GM19455 (cell line): ENCODE data around the gene ZFP62.

Source experiments
- ATAC-seq: cut with Tn5 transposase; IDR thresholded peaks from one replicate; pipeline ENCODE4 v1.9.1; 2021; ENCODE audit not compliant: unreplicated experiment

The ZFP62 gene

DNA sequence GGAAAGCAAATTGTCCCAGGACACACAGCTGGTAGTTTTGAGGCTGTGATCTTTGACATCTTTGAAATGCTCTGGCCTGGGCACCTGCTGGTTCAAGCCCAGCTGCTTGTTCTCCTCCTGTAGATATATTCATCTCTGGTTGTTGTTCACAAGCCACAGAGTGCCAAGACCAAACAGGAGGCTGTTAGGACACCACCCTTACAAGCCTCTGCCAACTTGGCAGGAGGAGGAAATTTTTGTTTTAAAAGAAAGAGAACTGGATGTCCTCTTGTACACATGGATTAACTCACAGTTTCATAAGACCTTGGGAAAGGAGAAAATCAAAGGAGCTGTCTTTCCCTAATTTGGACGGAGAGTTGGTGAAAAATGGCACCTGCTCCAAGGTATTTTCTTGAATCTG, 8.5 kb upstream of the ZFP62 start:
- no peak for ATAC-seq

DNA sequence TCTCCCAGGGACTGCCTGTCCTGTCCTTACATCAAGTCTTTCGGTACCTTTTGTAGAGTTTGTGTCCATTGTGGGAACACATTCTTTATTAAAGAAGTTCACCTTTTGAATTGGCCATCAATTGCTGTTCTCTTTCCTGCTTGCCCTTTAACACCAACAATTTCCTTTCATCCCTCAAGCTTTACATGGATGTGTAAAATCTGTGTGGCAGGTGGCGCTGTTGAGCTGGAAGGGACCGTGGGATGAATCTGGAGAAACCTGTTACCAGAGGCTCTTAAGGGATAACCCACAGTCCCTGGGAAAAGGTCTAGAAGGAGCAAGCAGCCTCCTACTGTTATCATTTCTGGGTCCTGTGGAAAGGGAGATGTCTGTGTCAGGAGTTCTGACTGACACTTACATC, 7.9 kb upstream of the ZFP62 start:
- ATAC-seq, result no peak

DNA sequence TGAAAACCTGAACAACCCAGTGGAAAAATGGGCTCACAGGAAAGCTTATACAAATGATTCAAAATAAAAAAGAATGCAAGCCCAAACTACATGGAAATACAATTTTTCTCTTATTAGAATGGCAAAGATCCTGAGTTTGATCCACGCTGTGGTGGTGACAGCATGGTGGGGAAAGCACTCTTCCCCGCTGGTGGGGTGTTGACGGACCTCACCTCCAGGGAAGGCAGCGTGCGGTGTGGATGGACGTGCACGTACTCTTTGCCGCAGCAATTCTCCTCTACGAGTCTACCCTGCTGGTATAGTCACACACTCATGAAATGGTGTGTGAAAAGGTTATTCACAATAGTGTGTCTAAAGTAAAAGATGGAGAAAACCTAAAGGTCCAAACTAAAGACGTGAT, 5.9 kb upstream of the ZFP62 start:
- no peak for ATAC-seq

DNA sequence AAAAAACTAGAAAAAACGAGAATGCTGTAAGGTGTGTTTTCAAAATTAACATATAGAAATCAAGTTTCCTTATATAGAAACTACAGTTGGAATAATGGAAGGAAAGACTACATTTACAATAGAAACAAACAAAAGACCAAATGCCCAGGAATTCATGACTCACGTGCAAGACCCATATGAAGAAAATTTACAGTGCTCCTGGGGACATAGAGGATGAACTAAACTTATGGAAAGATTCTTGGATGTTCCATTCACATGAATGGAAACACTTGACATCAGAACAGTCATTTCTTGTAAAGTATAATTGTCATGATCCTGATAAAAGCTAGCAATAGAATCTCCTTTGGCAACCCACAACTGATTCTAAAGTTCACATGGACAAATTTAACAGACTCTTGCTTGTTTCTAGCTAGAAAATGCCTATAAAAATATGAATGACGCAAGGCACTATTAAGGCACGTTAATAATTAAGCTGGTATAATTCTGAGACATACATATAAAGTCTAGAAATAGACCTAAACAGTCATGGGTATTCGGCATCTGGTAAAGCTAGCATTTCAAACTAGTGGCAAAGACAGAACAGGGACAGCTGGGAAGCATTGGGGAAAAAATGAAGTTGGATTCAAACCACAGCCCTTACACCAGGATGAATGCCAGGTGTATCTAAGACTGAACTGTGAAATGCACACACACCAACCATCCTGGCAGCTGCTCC, 5.1 kb upstream of the ZFP62 start:
- no peak for ATAC-seq

GRCh38 chr5:180862645-180863044, 1.6 kb upstream of the ZFP62 start:
- no peak for ATAC-seq

- peak; percentile 50 for ATAC-seq
Observed at GRCh38 chr5:180860273-180860886, 696 bp downstream of the ZFP62 start.

DNA sequence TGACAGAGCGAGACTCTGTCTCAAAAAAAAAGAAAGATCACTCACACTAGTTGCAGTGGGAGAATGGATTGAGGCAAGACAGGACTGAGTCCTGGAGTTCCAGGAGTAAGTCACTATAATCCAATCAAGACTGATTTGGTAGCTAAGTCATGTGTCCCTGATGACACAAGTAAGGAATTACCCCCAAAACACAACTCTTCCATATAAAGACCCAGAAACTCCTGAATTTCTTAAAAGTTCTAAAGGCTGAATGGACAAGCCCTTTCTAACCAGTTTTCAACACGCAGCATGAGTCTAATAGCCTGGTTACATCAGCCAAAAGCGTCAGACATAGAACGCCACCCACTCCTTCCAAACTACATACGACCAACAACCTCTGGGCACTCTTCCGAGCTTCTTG, 2.5 kb downstream of the ZFP62 start:
- ATAC-seq, result no peak

DNA sequence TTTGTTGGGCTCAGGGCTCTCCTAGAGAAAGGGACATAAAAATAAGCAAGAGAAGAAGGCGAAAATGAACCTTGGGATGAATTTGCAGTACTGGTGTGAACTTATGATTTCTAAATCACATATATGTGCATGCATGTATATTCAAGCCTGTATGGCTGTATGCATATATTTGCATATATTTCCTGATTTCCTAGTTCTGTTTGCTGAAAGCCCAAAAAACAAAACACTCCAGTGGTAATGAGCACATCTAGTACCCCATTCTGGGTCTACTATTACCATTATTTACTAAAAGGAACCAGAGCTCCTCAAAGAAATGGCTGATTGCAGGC, 7.3 kb downstream of the ZFP62 start:
- ATAC-seq, result no peak

DNA sequence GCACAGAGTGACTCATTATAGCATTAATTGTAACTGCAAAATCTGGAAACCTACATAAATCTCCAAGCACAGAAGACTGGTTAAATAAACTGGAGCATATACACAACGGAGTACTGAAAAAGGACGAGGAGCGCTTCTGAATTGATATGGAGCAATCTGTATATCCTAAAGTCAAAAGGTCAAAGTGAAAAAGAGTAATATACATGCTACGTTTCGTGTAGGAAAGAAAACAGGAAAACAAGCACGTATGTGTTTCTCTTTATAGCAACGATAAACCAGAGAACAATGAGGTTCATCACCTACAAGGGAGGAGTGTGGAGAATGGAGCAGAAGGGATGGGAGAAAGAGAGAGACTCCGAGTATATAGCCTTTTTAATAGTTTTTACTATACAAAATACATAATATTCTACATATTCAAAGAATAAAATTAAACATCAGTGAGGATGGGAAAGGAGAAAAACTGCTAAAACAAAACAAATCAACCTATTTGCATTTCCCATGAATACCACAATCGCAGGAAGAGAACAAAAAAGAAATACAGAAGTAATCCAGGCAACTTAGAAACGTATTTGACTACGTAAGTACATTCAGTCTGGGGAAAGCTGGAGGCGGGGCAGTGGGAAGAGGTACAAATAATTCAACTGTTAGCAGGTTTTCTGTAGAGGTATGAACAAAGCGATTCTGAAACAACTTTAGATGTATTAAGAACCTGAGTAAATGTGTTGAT, 7.8 kb downstream of the ZFP62 start:
- ATAC-seq, result no peak

DNA sequence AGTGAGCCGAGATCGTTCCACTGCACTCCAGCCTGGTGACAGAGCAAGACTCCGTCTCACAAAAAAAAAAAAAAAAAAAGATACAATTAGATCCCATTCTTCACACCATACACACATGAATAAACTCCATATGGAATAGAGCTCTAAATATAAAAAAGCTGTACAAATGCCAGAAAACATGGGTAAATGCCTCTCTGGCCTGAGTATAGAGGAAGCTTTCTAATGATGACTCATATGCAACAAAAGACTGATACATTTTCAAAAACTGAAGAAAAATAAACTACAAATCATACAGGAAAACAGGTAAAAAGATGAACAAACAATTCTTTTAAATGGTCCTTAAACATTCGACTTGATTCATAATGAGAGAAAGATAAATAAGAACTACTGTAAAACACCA, 8.6 kb downstream of the ZFP62 start:
- no peak for ATAC-seq

- no peak for ATAC-seq
Observed at GRCh38 chr5:180850434-180851078, 10.5 kb downstream of the ZFP62 start.

DNA sequence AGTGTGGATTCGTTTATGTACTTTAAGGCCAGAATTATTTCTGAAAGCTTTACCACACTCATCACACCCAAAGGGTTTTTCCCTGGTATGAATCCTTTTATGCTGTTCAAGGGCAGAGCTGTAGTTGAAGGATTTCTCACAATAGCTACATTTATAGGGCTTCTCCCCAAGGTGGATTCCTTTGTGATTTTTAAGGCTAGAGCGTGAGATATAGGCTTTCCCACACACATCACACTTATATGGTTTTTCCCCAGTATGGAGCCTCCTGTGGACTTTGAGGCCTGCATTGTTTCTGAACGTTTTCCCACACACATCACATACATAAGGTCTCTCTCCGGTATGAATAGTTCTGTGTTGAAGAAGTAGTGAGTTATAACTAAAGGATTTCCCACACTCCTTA, 11.2 kb downstream of the ZFP62 start:
- no peak for ATAC-seq

DNA sequence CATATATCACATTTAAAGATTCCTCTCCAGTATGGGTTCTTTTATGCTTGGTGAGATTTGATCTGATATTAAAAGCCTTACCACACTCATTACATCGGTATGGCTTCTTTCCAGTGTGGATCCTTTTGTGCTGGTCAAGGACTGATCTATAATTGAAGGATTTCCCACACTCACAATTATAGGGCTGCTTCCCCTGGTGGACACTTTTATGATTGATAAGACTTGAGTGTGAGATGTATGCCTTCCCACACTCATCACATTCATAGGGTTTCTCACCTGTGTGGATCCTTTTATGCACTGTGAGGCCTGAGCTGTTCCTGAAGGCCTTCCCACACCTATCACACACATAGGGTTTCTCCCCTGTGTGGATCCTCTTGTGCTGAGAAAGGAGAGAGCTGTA, 12.2 kb downstream of the ZFP62 start:
- ATAC-seq, result no peak

GRCh38 chr5:180848265-180848664, 12.8 kb downstream of the ZFP62 start:
- no peak for ATAC-seq

DNA sequence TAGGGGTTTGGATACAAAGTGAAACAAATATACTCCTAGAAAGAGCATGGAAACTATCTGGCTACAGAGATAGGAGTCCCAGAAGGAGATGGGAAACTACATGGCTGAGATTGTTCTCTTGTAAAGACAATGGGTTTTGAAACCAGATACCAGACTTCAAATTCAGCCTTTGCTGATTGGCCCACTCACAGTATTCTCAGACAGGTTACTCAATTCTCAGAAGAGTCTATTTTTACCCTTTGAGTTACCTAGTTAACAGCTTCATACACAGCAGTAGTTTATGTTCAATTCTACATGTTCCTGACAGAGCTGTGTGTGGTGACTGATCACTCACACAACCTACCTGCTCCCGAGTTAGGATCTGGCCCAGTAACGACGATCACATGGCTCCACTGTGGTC, 14.1 kb downstream of the ZFP62 start:
- ATAC-seq, result no peak

DNA sequence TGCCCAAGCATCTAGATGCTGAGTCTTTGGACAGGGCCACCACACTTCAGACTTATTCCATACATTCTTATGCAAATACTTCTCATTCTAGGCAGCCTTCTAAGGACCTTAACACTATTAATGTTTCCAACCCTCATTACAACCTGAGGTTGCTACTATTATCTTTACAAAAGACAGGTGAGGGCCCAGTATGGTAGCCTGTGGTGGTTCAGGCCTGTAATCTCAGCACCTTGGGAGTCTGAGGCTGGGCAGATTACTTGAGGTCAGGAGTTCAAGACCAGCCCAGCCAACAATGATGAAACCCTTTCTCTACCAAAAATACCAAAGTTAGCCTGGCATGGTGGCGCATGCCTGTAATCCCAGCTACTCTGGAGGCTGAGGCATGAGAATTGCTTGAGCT, 16.2 kb downstream of the ZFP62 start:
- no peak for ATAC-seq

DNA sequence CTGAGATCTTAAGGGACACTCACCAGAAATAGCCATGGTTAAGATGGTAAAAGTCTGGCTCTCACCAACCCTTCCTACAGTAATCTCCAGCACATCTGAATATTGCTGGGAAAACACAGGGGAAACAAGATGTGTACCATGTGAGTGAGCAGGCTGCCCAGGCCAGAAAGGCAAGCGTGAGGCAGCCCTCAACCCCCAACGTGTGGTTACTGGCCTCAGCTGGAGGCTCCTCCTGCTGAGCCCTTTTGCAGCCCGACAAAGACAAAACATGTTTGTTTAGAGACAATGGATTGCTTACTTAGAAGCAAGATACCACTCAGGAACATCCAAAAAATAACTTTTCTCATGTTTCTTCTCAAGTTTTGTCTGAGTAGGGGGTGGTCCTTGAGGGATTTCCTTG, 16.6 kb downstream of the ZFP62 start:
- ATAC-seq, result no peak

GRCh38 chr5:180839935-180840334, 21.1 kb downstream of the ZFP62 start:
- no peak for ATAC-seq

DNA sequence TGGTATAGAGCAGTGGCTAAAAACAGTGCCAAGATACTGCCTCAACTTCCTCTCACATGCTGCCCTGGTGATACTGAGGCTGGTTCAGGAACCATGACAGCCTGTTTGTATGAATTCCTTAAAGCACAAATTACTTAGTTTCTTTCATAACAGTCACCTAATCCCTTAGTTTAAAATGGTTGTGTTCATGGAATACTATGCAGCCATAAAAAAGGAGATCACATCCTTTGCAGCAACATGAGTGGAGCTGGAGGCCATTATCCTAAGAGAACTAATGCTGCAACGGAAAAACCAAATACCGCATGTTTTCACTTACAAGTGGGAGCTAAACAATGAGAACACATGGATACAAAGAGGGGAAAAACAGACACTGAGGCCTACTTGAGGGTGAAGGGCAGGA, 21.8 kb downstream of the ZFP62 start:
- ATAC-seq, result no peak

DNA sequence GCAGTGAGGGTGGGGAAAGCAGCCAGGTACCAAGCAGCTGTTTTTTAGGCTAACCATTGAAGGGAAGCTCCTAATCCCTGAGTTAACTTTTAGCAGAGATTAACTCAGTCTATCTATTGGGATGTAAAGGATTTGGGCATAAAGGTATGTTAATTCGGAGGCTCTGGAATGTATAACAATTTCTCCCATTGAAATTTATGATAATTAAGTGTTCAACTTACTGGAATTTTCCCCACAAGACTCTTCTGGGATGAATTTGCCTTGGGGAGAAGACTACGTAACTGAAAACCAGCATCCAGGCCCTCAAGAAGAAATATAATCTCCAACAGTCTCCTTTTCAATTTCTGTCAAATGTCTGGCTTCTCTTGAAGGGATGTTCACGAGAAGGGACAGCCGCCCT, 23.6 kb downstream of the ZFP62 start:
- ATAC-seq, result no peak

GRCh38 chr5:180832638-180833068, 28.4 kb downstream of the ZFP62 start:
- ATAC-seq, result no peak
